ENCODE data around the gene NPAS2.

DNA sequence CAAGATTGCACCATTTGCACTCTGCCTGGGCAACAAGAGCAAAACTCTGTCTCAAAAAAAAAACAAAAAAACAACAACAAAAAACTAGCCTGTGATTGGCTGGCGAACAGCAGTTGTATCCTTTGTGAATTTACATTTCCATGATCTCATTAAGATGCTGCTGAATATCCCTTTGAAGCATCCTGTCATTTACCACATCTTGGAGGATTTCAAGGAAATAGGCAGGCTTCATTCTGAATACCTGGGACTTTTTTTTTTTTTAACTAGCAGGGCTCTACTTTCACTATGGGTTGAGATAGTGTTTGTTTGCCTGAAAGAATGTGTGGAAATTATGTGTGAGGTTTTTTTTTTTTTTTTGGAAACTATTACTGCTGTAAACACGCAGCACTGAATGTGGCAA lies 132.6 kb downstream of the NPAS2 start:
- TF ChIP-seq POLR2AphosphoS5 (IDR thresholded peaks at IDR 0.05) = no peak
- TF ChIP-seq, protein P1, sequence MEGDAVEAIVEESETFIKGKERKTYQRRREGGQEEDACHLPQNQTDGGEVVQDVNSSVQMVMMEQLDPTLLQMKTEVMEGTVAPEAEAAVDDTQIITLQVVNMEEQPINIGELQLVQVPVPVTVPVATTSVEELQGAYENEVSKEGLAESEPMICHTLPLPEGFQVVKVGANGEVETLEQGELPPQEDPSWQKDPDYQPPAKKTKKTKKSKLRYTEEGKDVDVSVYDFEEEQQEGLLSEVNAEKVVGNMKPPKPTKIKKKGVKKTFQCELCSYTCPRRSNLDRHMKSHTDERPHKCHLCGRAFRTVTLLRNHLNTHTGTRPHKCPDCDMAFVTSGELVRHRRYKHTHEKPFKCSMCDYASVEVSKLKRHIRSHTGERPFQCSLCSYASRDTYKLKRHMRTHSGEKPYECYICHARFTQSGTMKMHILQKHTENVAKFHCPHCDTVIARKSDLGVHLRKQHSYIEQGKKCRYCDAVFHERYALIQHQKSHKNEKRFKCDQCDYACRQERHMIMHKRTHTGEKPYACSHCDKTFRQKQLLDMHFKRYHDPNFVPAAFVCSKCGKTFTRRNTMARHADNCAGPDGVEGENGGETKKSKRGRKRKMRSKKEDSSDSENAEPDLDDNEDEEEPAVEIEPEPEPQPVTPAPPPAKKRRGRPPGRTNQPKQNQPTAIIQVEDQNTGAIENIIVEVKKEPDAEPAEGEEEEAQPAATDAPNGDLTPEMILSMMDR (IDR thresholded peaks at IDR 0.05) = no peak
- no peak for TF ChIP-seq POLR2A (IDR thresholded peaks at IDR 0.05)
- TF ChIP-seq EP300 (IDR thresholded peaks at IDR 0.05) = no peak

Measured in upper lobe of left lung (tissue), 4 donors.